Measurements from ENCODE around the gene PLPP7. TPM values are rescaled to one million over a fixed set of nuclear protein-coding genes. Genes with fewer than 3 reads are reported as not detected.

PLPP7 gene
- total RNA-seq, 2 donors from 2014 or later: 8.9 to 9.8 TPM

DNA sequence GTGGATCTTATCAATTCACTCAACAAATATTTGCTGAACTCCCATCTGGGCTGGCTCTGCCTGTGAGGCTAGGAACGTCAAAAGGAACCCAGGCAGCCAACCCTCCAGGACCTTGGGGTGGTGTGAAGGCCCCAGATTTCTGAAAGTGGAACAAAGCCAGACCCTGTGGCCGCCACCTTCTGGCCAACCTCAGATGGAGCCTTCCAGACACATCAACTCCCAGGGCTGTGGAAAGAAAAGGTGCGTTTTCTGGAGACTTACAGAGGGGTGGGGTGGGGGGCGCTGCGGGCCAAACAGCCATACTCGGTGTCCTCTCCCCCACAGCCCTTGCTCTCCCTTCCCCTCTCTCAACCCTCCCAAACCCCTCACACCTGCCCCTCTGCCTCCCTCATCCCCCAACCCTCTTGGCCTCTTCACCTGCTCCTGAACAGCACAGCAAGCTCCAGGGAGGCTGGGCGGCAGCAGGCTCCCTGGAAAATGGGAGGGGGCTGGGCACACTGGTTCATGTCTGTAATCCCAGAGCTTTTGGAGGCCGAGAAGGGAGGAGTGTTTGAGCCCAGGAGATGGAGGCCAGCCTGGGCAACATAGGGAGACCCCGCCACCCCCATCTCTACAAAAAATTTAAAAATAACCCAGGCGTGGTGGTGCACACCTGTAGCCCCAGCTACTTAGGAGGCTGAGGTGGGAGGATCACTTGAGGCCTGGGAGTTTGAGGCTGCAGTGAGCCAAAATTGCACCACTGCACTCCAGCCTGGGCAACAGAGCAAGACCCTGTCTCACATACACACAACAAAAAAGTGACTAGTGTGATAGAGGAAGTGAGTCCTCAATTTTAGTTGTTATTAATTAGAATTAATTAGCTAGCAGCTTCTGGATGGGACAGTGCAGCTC lies 59.4 kb downstream of the PLPP7 start:
- peak; percentile 38 for DNase-seq (ENCODE audit: low spot score)
- intact Hi-C loops (cut with DNase I): loop anchor here in 1 of 2 donors (10.0 kb wide), 1 partner anchor 126 kb away; no protein-coding TSS in a partner anchor

DNA sequence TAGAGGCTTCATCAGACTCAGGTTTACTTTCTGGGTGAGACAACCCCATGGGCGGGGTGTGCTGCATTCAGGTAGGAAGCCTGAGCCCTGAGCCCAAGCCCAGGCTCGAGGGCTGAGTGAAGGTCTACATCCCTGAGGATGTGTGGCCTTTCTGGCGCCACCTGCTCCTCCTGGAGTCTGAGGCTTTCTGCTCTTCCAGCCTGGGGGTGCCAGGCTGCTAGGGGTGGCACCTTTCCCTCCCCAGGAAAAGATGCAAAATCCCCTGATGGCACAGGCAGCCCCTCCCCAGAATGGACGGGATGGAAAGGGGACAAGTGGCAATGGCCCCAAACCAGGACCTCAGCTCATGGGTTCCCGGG lies 60.0 kb downstream of the PLPP7 start:
- intact Hi-C loops (cut with DNase I): loop anchor here in 1 of 2 donors (10.0 kb wide), 1 partner anchor 125 kb away; no protein-coding TSS in a partner anchor
- peak; percentile 66 for DNase-seq (ENCODE audit: low spot score)

DNA sequence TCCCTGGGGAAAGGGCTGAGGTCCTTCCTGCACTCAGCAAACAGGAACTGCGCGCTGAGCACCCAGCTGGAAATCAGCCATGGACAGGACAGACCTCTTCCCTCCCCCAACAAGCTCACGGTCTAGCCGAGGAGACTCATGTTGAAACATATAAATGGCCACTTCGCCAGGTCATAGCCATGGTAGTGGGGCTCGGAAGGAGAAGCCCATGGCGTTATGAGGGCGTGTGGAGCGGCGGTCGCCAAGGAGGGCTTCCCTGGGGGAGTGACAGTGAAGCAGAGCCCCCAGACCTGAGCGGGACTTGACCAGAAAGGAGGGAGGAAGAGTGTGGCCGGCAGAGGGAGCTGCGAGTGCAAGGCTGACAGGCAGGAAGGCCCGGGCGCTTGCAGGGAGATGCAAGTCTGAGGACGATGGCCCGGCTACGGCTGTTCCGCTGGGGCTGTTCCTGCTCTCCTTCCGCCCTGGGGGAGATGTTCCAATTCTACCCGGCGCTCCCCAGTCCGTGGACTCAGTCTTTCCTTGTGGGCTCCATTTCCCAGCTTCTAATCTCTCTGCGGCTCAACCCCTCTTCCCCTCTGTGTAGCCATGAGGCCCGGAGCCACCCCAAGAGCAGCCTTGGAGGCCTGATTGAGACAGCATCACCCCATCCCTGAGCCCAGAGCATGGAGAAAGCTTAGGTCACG lies 60.5 kb downstream of the PLPP7 start:
- DNase-seq (ENCODE audit: low spot score): peak; percentile 97
- intact Hi-C loops (cut with DNase I): loop anchor here (10.0 kb wide), 2 partner anchors 125 to 395 kb away; partner anchors contain the start of gene RAPGEF1 (in 1 of the 2)

DNA sequence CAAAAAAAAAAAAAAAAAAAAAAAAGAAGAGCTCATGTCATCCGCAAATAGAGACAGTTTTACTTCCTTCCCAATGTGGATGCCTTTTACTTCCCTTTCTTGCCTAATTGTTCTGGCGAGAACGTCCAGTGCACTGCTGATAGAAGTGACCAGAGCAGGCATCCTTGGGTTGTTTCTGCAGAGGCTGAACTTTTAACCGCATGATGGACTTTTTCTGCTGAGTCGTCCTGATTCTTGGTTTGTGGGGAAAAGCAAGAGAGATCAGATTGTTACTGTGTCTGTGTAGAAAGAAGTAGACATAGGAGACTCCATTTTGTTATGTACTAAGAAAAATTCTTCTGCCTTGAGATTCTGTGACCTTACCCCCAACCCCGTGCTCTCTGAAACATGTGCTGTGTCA lies 67.0 kb downstream of the PLPP7 start:
- intact Hi-C loops (cut with DNase I): loop anchor here in 1 of 2 donors (10.0 kb wide), 2 partner anchors 118 to 388 kb away; partner anchors contain the start of gene RAPGEF1
- peak; percentile 3 for DNase-seq (ENCODE audit: low spot score)

DNA sequence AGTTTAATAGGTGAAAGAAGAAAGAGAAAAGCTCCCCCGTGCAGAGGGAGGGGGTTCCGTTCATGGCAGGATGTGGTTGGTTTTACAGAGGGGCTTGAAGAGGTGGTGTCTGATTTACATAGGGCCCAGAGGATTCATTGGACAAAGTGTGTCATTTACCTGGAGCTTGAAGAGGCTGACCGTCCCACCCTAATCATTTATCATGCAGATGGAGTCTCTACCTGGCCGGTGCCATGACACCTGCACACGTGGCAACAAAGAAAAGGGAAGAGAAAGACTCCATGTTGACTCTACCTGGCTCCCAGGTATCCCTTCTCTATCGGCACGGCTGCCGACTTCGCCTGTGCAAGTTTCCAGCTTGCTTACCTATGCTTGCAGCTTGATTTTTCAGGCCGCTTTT lies 69.0 kb downstream of the PLPP7 start:
- intact Hi-C loops (cut with DNase I): loop anchor here in 1 of 2 donors (10.0 kb wide), 2 partner anchors 116 to 386 kb away; partner anchors contain the start of gene RAPGEF1
- peak; percentile 3 for DNase-seq (ENCODE audit: low spot score)

Other genes with a start within 250 kb of the PLPP7 start
- gene AIF1L, start 193.2 kb upstream of the PLPP7 start, total RNA-seq: 10 to 100 TPM; 27.3 to 31.2 TPM
- 10 to 100 TPM; 33.9 to 40.8 TPM for gene NUP214, start 164.1 kb upstream of the PLPP7 start, total RNA-seq
- gene FAM78A, start 13.2 kb upstream of the PLPP7 start, total RNA-seq: 1 to 10 TPM; 3.0 to 4.1 TPM
- 100 to 1,000 TPM; 148 to 151 TPM for gene PRRC2B, start 104.4 kb downstream of the PLPP7 start, total RNA-seq
- gene POMT1, start 213.2 kb downstream of the PLPP7 start, total RNA-seq: 10 to 100 TPM; 18.2 to 22.8 TPM
- 10 to 100 TPM; 16.8 to 18.8 TPM for gene UCK1, start 241.5 kb downstream of the PLPP7 start, total RNA-seq

Measured in posterior vena cava (tissue), 2 donors.